Measurements from ENCODE around the gene CREBL2.
"Not testable (repeated sequence)": the region's sequence is repeated elsewhere in the genome, so short reads cannot be mapped to it uniquely, and the experiment has no call there.

CREBL2 gene

GRCh38 chr12:12608557-12608957, 3.1 kb upstream of the CREBL2 start:
- DNase-seq (ENCODE audit: low spot score in 2 of 2) (no peak), ATAC-seq (ENCODE audit: low read depth) (no peak)
- Mint-ChIP-seq H3K27me3 (no peaks in the 10 kb centered on the region), H3K4me3 (no peak overlapping the region), H3K27ac (no peak overlapping the region), H3K9me3 (no peaks in the 10 kb centered on the region), H3K4me1 (peaks cover 16% of the 10 kb centered on the region), H3K36me3 (peaks cover 3% of the 10 kb centered on the region)

- Mint-ChIP-seq H3K27me3 (no peaks in the 10 kb centered on the region), H3K9me3 (no peaks in the 10 kb centered on the region), H3K4me1 (peaks cover 17% of the 10 kb centered on the region), H3K4me3 (no peak overlapping the region), H3K27ac (no peak overlapping the region), H3K36me3 (peaks cover 4% of the 10 kb centered on the region)
- DNase-seq (ENCODE audit: low spot score in 2 of 2) = no peak
- ATAC-seq (ENCODE audit: low read depth) = no peak
Observed at GRCh38 chr12:12609692-12610091, 2.0 kb upstream of the CREBL2 start.

GRCh38 chr12:12610711-12611110, 965 bp upstream of the CREBL2 start:
- no peaks in the 10 kb centered on the region for H3K27me3 Mint-ChIP-seq
- DNase-seq (ENCODE audit: low spot score in 2 of 2) (no peak), ATAC-seq (ENCODE audit: low read depth) (no peak)
- H3K4me3 Mint-ChIP-seq = peak overlapping the region; percentile 95
- peaks cover 17% of the 10 kb centered on the region for H3K4me1 Mint-ChIP-seq
- no peaks in the 10 kb centered on the region for H3K9me3 Mint-ChIP-seq
- H3K36me3 Mint-ChIP-seq = peaks cover 4% of the 10 kb centered on the region
- peak overlapping the region; percentile 95 for H3K27ac Mint-ChIP-seq

GRCh38 chr12:12612358-12612757, 682 bp downstream of the CREBL2 start:
- Mint-ChIP-seq H3K27ac (peak overlapping the region; percentile 95), H3K27me3 (no peaks in the 10 kb centered on the region), H3K36me3 (peaks cover 5% of the 10 kb centered on the region), H3K4me3 (peak overlapping the region; percentile 95), H3K9me3 (no peaks in the 10 kb centered on the region), H3K4me1 (peaks cover 17% of the 10 kb centered on the region)
- DNase-seq (ENCODE audit: low spot score in 2 of 2) = no peak
- no peak for ATAC-seq (ENCODE audit: low read depth)

GRCh38 chr12:12613344-12613743, 1.7 kb downstream of the CREBL2 start:
- Mint-ChIP-seq H3K36me3 (peaks cover 11% of the 10 kb centered on the region), H3K4me1 (peaks cover 17% of the 10 kb centered on the region), H3K27me3 (no peaks in the 10 kb centered on the region), H3K27ac (peak overlapping the region; percentile 95), H3K9me3 (no peaks in the 10 kb centered on the region), H3K4me3 (peak overlapping the region; percentile 95)
- ATAC-seq (ENCODE audit: low read depth) (no peak), DNase-seq (ENCODE audit: low spot score in 2 of 2) (no peak)

GRCh38 chr12:12614342-12614741, 2.7 kb downstream of the CREBL2 start:
- Mint-ChIP-seq H3K9me3 (no peaks in the 10 kb centered on the region), H3K36me3 (peaks cover 11% of the 10 kb centered on the region), H3K4me1 (peaks cover 17% of the 10 kb centered on the region), H3K27me3 (no peaks in the 10 kb centered on the region), H3K4me3 (no peak overlapping the region), H3K27ac (no peak overlapping the region)
- ATAC-seq (ENCODE audit: low read depth) (no peak), DNase-seq (ENCODE audit: low spot score in 2 of 2) (no peak)

GRCh38 chr12:12616512-12617310, 5.0 kb downstream of the CREBL2 start:
- peaks cover 15% of the 10 kb centered on the region for H3K4me1 Mint-ChIP-seq
- no peak for DNase-seq (ENCODE audit: low spot score in 2 of 2)
- H3K27ac Mint-ChIP-seq = no peak overlapping the region
- no peaks in the 10 kb centered on the region for H3K27me3 Mint-ChIP-seq
- H3K4me3 Mint-ChIP-seq = no peak overlapping the region
- no peak for ATAC-seq (ENCODE audit: low read depth)
- no peaks in the 10 kb centered on the region for H3K9me3 Mint-ChIP-seq
- H3K36me3 Mint-ChIP-seq = peaks cover 14% of the 10 kb centered on the region

- not testable (repeated sequence) for H3K9me3 Mint-ChIP-seq; H3K4me3 Mint-ChIP-seq; H3K27me3 Mint-ChIP-seq; DNase-seq (ENCODE audit: low spot score in 2 of 2); H3K27ac Mint-ChIP-seq; ATAC-seq (ENCODE audit: low read depth)
- Mint-ChIP-seq H3K4me1 (peaks cover 14% of the 10 kb centered on the region), H3K36me3 (peaks cover 21% of the 10 kb centered on the region)
Observed at GRCh38 chr12:12618064-12618463, 6.4 kb downstream of the CREBL2 start.

GRCh38 chr12:12620730-12621315, 9.1 kb downstream of the CREBL2 start:
- H3K27ac Mint-ChIP-seq = no peak overlapping the region
- no peak overlapping the region for H3K4me3 Mint-ChIP-seq

GRCh38 chr12:12622418-12622817, 10.7 kb downstream of the CREBL2 start:
- peaks cover 5% of the 10 kb centered on the region for H3K9me3 Mint-ChIP-seq
- no peak for DNase-seq (ENCODE audit: low spot score in 2 of 2)
- ATAC-seq (ENCODE audit: low read depth) = no peak
- H3K27ac Mint-ChIP-seq = peak overlapping the region; percentile 43
- H3K4me1 Mint-ChIP-seq = peaks cover 15% of the 10 kb centered on the region
- peaks cover 27% of the 10 kb centered on the region for H3K36me3 Mint-ChIP-seq
- H3K4me3 Mint-ChIP-seq = no peak overlapping the region
- H3K27me3 Mint-ChIP-seq = no peaks in the 10 kb centered on the region

More at GRCh38 chr12:12620730-12621315, 9.1 kb downstream of the CREBL2 start:
- H3K27me3 Mint-ChIP-seq = no peaks in the 10 kb centered on the region
- no peak for DNase-seq (ENCODE audit: low spot score in 2 of 2)
- H3K4me1 Mint-ChIP-seq = peaks cover 13% of the 10 kb centered on the region
- ATAC-seq (ENCODE audit: low read depth) = no peak
- peaks cover 5% of the 10 kb centered on the region for H3K9me3 Mint-ChIP-seq
- peaks cover 26% of the 10 kb centered on the region for H3K36me3 Mint-ChIP-seq

GRCh38 chr12:12624498-12624992, 12.9 kb downstream of the CREBL2 start:
- DNase-seq (ENCODE audit: low spot score in 2 of 2) (no peak), ATAC-seq (ENCODE audit: low read depth) (no peak)
- Mint-ChIP-seq H3K4me1 (peaks cover 20% of the 10 kb centered on the region), H3K27me3 (no peaks in the 10 kb centered on the region), H3K36me3 (peaks cover 22% of the 10 kb centered on the region), H3K27ac (no peak overlapping the region), H3K9me3 (peaks cover 5% of the 10 kb centered on the region), H3K4me3 (no peak overlapping the region)

GRCh38 chr12:12626471-12626870, 14.8 kb downstream of the CREBL2 start:
- H3K36me3 Mint-ChIP-seq = peaks cover 17% of the 10 kb centered on the region
- H3K4me1 Mint-ChIP-seq = peaks cover 33% of the 10 kb centered on the region
- ATAC-seq (ENCODE audit: low read depth) (no peak), DNase-seq (ENCODE audit: low spot score in 2 of 2) (no peak)
- no peaks in the 10 kb centered on the region for H3K27me3 Mint-ChIP-seq
- H3K9me3 Mint-ChIP-seq = peaks cover 5% of the 10 kb centered on the region
- no peak overlapping the region for H3K27ac Mint-ChIP-seq
- H3K4me3 Mint-ChIP-seq = no peak overlapping the region

- DNase-seq (ENCODE audit: low spot score in 2 of 2) (no peak), ATAC-seq (ENCODE audit: low read depth) (no peak)
- Mint-ChIP-seq H3K4me3 (no peak overlapping the region), H3K27me3 (no peaks in the 10 kb centered on the region), H3K36me3 (peaks cover 12% of the 10 kb centered on the region), H3K4me1 (peaks cover 30% of the 10 kb centered on the region), H3K9me3 (peaks cover 5% of the 10 kb centered on the region), H3K27ac (no peak overlapping the region)
Observed at GRCh38 chr12:12627308-12627827, 15.7 kb downstream of the CREBL2 start.

- Mint-ChIP-seq H3K4me1 (peaks cover 28% of the 10 kb centered on the region), H3K4me3 (no peak overlapping the region), H3K27me3 (no peaks in the 10 kb centered on the region), H3K36me3 (peaks cover 11% of the 10 kb centered on the region), H3K9me3 (peaks cover 5% of the 10 kb centered on the region), H3K27ac (no peak overlapping the region)
- DNase-seq (ENCODE audit: low spot score in 2 of 2) (no peak), ATAC-seq (ENCODE audit: low read depth) (no peak)
Observed at GRCh38 chr12:12628013-12628412, 16.3 kb downstream of the CREBL2 start.
